ENCODE results near the gene TMEM123.

Gene TMEM123

GRCh38 chr11:102430158-102430836 lies 22.3 kb downstream of the TMEM123 start:
- no peak for TF ChIP-seq CTCF (IDR thresholded peaks at IDR 0.05; ENCODE audit: low read depth, low read length)
- DNase-seq (ENCODE audit: extremely low read depth, low read depth) = no peak

- TF ChIP-seq CTCF (IDR thresholded peaks at IDR 0.05; ENCODE audit: low read depth, low read length) = no peak
- no peak for DNase-seq (ENCODE audit: extremely low read depth, low read depth)
Observed at GRCh38 chr11:102429691-102430090, 22.9 kb downstream of the TMEM123 start.

- no peak for DNase-seq (ENCODE audit: extremely low read depth, low read depth)
- no peak for TF ChIP-seq CTCF (IDR thresholded peaks at IDR 0.05; ENCODE audit: low read depth, low read length)
Observed at GRCh38 chr11:102429226-102429625, 23.3 kb downstream of the TMEM123 start.

GRCh38 chr11:102428696-102429095 lies 23.9 kb downstream of the TMEM123 start:
- no peak for DNase-seq (ENCODE audit: extremely low read depth, low read depth)
- TF ChIP-seq CTCF (IDR thresholded peaks at IDR 0.05; ENCODE audit: low read depth, low read length) = no peak

GRCh38 chr11:102427068-102427467 lies 25.5 kb downstream of the TMEM123 start:
- TF ChIP-seq CTCF (IDR thresholded peaks at IDR 0.05; ENCODE audit: low read depth, low read length) = no peak
- DNase-seq (ENCODE audit: extremely low read depth, low read depth) = no peak

GRCh38 chr11:102426570-102426969 lies 26.0 kb downstream of the TMEM123 start:
- TF ChIP-seq CTCF (IDR thresholded peaks at IDR 0.05; ENCODE audit: low read depth, low read length) = no peak
- DNase-seq (ENCODE audit: extremely low read depth, low read depth) = no peak

- DNase-seq (ENCODE audit: extremely low read depth, low read depth) = no peak
- TF ChIP-seq CTCF (IDR thresholded peaks at IDR 0.05; ENCODE audit: low read depth, low read length) = no peak
Observed at GRCh38 chr11:102426000-102426399, 26.6 kb downstream of the TMEM123 start.

Measured in AG09319 (cell line).